HepG2 (cell line): ENCODE results near the gene PMFBP1. TPM values are rescaled to one million over a fixed set of nuclear protein-coding genes. Genes with fewer than 3 reads are reported as not detected.
A peak's percentile ranks its signal among the peaks of the same experiment; 100 is the strongest.

Experiments
- BRD4 ChIP-seq: sonication (generic); formaldehyde crosslinking; IDR thresholded peaks from 2 replicates; pipeline ENCODE4 v1.4.0; 2020; ENCODE audit warnings: missing genetic modification reagents
- ETV5 ChIP-seq: IDR thresholded peaks from 2 replicates; pipeline ENCODE4 v1.6.1; 2018; ENCODE audit warnings: missing biosample characterization, missing genetic modification reagents, inconsistent platforms, borderline replicate concordance
- FLYWCH1 ChIP-seq: sonication (generic); formaldehyde crosslinking; IDR thresholded peaks from 2 replicates; pipeline ENCODE4 v1.8.1; 2023; ENCODE audit warnings: mild to moderate bottlenecking, missing genetic modification reagents
- HNF4G ChIP-seq, 2 experiments: sonication (generic) in 1 of 2; formaldehyde crosslinking in 1 of 2; IDR thresholded peaks; 2 replicates each; pipeline versions ENCODE4 v1.4.0 to v1.6.1; 2011 to 2020; ENCODE audit warnings: borderline replicate concordance in 2 of 2, low read depth in 2 of 2, mild to moderate bottlenecking in 2 of 2, low read length in 1 of 2, missing genetic modification reagents in 1 of 2, moderate library complexity in 1 of 2
- NCOR1 ChIP-seq: fragments of 200-600 bp; sonication (generic); IDR thresholded peaks from 2 replicates; pipeline ENCODE4 v1.7.0; 2017; ENCODE audit warnings: antibody characterized with exemption, low read length, borderline replicate concordance
- NONO ChIP-seq, 2 experiments: fragments of 450-650 bp in 1 of 2; sonication (generic) in 1 of 2; formaldehyde crosslinking in 1 of 2; IDR thresholded peaks in 1 of 2; conservative IDR thresholded peaks in 1 of 2; 2 replicates each; pipeline versions ENCODE4 v1.6.1 to v1.8.0; 2017 to 2022; ENCODE audit warnings: mild to moderate bottlenecking in 1 of 2, missing genetic modification reagents in 1 of 2, moderate library complexity in 1 of 2
- PITX1 ChIP-seq: sonication (generic); formaldehyde crosslinking; IDR thresholded peaks from 2 replicates; pipeline ENCODE4 v1.5.1; 2020; ENCODE audit warnings: mild to moderate bottlenecking, missing genetic modification reagents
- PTBP1 ChIP-seq: fragments of 200-400 bp; formaldehyde crosslinking; IDR thresholded peaks from 2 replicates; pipeline ENCODE4 v1.6.1; 2018; ENCODE audit warnings: low read length, low read depth; ENCODE audit not compliant: poor library complexity, severe bottlenecking
- ZNF10 ChIP-seq: sonication (generic); formaldehyde crosslinking; IDR thresholded peaks from 2 replicates; pipeline ENCODE4 v1.4.0; 2020; ENCODE audit warnings: mild to moderate bottlenecking, low read depth, missing genetic modification reagents, borderline replicate concordance
- ZNF790 ChIP-seq: sonication (generic); formaldehyde crosslinking; IDR thresholded peaks from 2 replicates; pipeline ENCODE4 v1.8.0; 2022; ENCODE audit warnings: missing genetic modification reagents, mild to moderate bottlenecking, borderline replicate concordance
- polyA plus RNA-seq, 8 experiments: library from polyadenylated mRNA; depleted of rRNA in 3 of 8; stranded (reverse) in 7 of 8; unstranded in 1 of 8; fragments of >200 nt; fragmentation: Illumina TruSeq in 4 of 8; extraction: Trizol in 4 of 8; gene quantifications; 2 replicates each; pipeline versions ENCODE4 v1.2.1 to v1.2.3, GENCODE V29; 2011 to 2016; ENCODE audit warnings: low read depth in 4 of 8, missing spikeins in 1 of 8, mixed read lengths in 1 of 8; ENCODE audit not compliant: insufficient read depth in 1 of 8
- total RNA-seq, 5 experiments: library from RNA; depleted of rRNA; stranded (reverse); fragments of >200 nt; fragmentation: Illumina TruSeq; extraction: Trizol; gene quantifications; 2 replicates each; pipeline ENCODE4 v1.2.3, GENCODE V29; 2016; ENCODE audit warnings: low read depth in 1 of 5
- TF ChIP-seq, protein P1 (sequence below): sonication (generic); formaldehyde crosslinking; conservative IDR thresholded peaks from 2 replicates; pipeline ENCODE4 v1.4.0; 2020; ENCODE audit warnings: missing genetic modification reagents
- TF ChIP-seq, protein P2 (sequence below): sonication (generic); formaldehyde crosslinking; conservative IDR thresholded peaks from 2 replicates; pipeline ENCODE4 v1.4.0; 2020; ENCODE audit warnings: mild to moderate bottlenecking, missing genetic modification reagents, moderate library complexity
- TF ChIP-seq, protein P3 (sequence below): sonication (generic); formaldehyde crosslinking; IDR thresholded peaks from 2 replicates; pipeline ENCODE4 v1.5.0; 2020; ENCODE audit warnings: missing genetic modification reagents
- TF ChIP-seq, protein P4 (sequence below): sonication (generic); formaldehyde crosslinking; IDR thresholded peaks from 2 replicates; pipeline ENCODE4 v1.5.0; 2020; ENCODE audit warnings: missing genetic modification reagents
- TF ChIP-seq, protein P5 (sequence below): sonication (generic); formaldehyde crosslinking; IDR thresholded peaks from 2 replicates; pipeline ENCODE4 v1.4.0; 2020; ENCODE audit warnings: mild to moderate bottlenecking, missing genetic modification reagents

Gene PMFBP1
- total and polyA plus RNA-seq, 2 of the 13 experiments (the other 11 are each of a cell fraction or from before 2014, with no cell fraction given), result 1.9 to 3.8 TPM

DNA sequence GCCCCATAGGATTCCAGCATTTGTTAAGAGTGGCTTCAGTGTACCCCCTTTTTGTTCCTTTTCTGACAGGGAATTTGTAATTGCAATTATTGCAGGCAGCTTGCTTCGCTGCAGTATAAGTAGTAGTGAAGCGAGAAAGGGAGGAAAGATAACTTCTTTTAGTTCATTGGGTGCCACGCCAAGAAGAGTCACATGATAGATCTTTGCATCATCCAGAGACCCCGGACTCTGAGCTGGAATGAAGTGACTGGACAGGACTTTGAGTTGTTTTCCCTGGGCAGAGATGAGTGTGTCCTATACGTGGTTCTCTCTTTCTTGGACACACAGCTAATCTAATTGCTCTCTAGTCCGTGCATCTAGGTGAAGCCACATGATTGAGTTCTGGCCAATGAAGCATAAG lies 44.8 kb upstream of the PMFBP1 start (continued):
- TF ChIP-seq, protein P1, sequence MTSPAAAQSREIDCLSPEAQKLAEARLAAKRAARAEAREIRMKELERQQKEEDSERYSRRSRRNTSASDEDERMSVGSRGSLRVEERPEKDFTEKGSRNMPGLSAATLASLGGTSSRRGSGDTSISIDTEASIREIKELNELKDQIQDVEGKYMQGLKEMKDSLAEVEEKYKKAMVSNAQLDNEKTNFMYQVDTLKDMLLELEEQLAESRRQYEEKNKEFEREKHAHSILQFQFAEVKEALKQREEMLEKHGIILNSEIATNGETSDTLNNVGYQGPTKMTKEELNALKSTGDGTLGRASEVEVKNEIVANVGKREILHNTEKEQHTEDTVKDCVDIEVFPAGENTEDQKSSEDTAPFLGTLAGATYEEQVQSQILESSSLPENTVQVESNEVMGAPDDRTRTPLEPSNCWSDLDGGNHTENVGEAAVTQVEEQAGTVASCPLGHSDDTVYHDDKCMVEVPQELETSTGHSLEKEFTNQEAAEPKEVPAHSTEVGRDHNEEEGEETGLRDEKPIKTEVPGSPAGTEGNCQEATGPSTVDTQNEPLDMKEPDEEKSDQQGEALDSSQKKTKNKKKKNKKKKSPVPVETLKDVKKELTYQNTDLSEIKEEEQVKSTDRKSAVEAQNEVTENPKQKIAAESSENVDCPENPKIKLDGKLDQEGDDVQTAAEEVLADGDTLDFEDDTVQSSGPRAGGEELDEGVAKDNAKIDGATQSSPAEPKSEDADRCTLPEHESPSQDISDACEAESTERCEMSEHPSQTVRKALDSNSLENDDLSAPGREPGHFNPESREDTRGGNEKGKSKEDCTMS (CRISPR knock-in tag), result no peak
- no peak for TF ChIP-seq ZNF790
- TF ChIP-seq, protein P2, sequence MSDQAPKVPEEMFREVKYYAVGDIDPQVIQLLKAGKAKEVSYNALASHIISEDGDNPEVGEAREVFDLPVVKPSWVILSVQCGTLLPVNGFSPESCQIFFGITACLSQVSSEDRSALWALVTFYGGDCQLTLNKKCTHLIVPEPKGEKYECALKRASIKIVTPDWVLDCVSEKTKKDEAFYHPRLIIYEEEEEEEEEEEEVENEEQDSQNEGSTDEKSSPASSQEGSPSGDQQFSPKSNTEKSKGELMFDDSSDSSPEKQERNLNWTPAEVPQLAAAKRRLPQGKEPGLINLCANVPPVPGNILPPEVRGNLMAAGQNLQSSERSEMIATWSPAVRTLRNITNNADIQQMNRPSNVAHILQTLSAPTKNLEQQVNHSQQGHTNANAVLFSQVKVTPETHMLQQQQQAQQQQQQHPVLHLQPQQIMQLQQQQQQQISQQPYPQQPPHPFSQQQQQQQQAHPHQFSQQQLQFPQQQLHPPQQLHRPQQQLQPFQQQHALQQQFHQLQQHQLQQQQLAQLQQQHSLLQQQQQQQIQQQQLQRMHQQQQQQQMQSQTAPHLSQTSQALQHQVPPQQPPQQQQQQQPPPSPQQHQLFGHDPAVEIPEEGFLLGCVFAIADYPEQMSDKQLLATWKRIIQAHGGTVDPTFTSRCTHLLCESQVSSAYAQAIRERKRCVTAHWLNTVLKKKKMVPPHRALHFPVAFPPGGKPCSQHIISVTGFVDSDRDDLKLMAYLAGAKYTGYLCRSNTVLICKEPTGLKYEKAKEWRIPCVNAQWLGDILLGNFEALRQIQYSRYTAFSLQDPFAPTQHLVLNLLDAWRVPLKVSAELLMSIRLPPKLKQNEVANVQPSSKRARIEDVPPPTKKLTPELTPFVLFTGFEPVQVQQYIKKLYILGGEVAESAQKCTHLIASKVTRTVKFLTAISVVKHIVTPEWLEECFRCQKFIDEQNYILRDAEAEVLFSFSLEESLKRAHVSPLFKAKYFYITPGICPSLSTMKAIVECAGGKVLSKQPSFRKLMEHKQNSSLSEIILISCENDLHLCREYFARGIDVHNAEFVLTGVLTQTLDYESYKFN (CRISPR knock-in tag), result peak; percentile 57; the same call in 1 of the 2 replicates
- TF ChIP-seq NCOR1, result peak; percentile 90; the same call in 1 of the 2 replicates
- no peak for TF ChIP-seq BRD4 (CRISPR knock-in tag)
- TF ChIP-seq PITX1, result no peak
- no peak for TF ChIP-seq ETV5 (CRISPR knock-in tag)
- TF ChIP-seq ZNF10, result no peak
- no peak for TF ChIP-seq PTBP1
- TF ChIP-seq, protein P3, sequence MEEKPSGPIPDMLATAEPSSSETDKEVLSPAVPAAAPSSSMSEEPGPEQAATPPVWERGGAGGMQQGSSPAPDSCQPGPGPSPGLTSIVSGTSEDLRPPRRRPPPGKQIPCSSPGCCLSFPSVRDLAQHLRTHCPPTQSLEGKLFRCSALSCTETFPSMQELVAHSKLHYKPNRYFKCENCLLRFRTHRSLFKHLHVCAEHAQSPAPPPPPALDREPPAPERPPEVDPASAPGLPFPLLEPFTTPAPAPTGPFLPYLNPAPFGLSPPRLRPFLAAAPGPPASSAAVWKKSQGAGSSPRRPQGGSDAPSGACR (CRISPR knock-in tag), result 0 out of 2 replicates have a peak, but pooled peaks have one; percentile 26
- TF ChIP-seq, protein P4, sequence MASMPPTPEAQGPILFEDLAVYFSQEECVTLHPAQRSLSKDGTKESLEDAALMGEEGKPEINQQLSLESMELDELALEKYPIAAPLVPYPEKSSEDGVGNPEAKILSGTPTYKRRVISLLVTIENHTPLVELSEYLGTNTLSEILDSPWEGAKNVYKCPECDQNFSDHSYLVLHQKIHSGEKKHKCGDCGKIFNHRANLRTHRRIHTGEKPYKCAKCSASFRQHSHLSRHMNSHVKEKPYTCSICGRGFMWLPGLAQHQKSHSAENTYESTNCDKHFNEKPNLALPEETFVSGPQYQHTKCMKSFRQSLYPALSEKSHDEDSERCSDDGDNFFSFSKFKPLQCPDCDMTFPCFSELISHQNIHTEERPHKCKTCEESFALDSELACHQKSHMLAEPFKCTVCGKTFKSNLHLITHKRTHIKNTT (CRISPR knock-in tag), result no peak
- TF ChIP-seq NONO (IDR thresholded peaks at IDR 0.05), result no peak
- TF ChIP-seq NONO (CRISPR knock-in tag; conservative IDR thresholded peaks at IDR 0.05), result 0 out of 2 replicates have a peak, but pooled peaks have one; percentile 19
- TF ChIP-seq, protein P5, sequence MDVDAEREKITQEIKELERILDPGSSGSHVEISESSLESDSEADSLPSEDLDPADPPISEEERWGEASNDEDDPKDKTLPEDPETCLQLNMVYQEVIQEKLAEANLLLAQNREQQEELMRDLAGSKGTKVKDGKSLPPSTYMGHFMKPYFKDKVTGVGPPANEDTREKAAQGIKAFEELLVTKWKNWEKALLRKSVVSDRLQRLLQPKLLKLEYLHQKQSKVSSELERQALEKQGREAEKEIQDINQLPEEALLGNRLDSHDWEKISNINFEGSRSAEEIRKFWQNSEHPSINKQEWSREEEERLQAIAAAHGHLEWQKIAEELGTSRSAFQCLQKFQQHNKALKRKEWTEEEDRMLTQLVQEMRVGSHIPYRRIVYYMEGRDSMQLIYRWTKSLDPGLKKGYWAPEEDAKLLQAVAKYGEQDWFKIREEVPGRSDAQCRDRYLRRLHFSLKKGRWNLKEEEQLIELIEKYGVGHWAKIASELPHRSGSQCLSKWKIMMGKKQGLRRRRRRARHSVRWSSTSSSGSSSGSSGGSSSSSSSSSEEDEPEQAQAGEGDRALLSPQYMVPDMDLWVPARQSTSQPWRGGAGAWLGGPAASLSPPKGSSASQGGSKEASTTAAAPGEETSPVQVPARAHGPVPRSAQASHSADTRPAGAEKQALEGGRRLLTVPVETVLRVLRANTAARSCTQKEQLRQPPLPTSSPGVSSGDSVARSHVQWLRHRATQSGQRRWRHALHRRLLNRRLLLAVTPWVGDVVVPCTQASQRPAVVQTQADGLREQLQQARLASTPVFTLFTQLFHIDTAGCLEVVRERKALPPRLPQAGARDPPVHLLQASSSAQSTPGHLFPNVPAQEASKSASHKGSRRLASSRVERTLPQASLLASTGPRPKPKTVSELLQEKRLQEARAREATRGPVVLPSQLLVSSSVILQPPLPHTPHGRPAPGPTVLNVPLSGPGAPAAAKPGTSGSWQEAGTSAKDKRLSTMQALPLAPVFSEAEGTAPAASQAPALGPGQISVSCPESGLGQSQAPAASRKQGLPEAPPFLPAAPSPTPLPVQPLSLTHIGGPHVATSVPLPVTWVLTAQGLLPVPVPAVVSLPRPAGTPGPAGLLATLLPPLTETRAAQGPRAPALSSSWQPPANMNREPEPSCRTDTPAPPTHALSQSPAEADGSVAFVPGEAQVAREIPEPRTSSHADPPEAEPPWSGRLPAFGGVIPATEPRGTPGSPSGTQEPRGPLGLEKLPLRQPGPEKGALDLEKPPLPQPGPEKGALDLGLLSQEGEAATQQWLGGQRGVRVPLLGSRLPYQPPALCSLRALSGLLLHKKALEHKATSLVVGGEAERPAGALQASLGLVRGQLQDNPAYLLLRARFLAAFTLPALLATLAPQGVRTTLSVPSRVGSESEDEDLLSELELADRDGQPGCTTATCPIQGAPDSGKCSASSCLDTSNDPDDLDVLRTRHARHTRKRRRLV, result no peak
- TF ChIP-seq FLYWCH1 (CRISPR knock-in tag), result no peak
- TF ChIP-seq HNF4G (IDR thresholded peaks at IDR 0.05; ENCODE audit: borderline replicate concordance, low read depth, low read length), result peak; percentile 75
- no peak for TF ChIP-seq HNF4G (CRISPR knock-in tag; IDR thresholded peaks at IDR 0.05; ENCODE audit: borderline replicate concordance, low read depth)
